ENCODE results near the gene TIMM44. TPM values are rescaled to one million over a fixed set of nuclear protein-coding genes. Genes with fewer than 3 reads are reported as not detected.
"Not testable (repeated sequence)": the region's sequence is repeated elsewhere in the genome, so short reads cannot be mapped to it uniquely, and the experiment has no call there.

Gene TIMM44
- total RNA-seq, 3 donors from 2014 or later: 55.5 to 80.4 (median 63.4) TPM

DNA sequence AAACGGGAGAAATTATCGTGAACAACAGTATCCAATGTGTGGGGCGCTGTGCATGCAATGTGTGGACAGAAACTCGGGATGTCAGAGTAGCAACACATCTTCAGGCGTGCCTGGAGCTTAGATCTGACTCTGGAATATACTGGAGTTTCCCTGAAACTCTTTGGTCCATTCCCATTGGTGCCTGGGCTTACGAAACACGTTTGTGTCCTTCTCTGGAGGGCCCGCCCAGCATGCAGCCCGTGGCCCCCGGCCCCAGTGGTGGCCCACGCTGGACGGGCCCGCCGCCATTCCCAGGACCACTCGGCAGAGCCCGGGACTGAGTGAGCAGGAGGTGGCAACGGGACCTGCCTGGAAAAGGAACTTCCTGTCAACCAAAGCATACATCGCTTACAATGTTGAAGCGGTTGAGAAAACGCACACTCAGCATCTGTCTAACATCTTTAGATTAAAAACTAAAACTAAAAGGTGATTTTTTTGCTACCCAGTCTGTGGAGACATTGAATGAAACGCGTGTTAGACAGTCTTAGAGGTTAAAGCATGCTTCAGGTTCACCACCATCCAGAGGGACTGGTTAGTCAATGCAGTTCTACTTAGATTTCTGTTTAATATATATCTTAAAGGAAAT, 19.3 kb upstream of the TIMM44 start:
- H3K9me3 ChIP-seq: no peaks in the 10 kb centered on the region
- DNase-seq: no peak
- no peak for TF ChIP-seq CTCF (IDR thresholded peaks at IDR 0.05)
- H3K4me1 ChIP-seq (ENCODE audit: low read depth): no peaks in the 10 kb centered on the region
- H3K36me3 ChIP-seq (ENCODE audit: low read depth): no peaks in the 10 kb centered on the region
- ATAC-seq: no peak
- H3K4me3 ChIP-seq: no peak overlapping the region
- intact Hi-C loops (cut with DNase I, micrococcal nuclease): no loop called here

DNA sequence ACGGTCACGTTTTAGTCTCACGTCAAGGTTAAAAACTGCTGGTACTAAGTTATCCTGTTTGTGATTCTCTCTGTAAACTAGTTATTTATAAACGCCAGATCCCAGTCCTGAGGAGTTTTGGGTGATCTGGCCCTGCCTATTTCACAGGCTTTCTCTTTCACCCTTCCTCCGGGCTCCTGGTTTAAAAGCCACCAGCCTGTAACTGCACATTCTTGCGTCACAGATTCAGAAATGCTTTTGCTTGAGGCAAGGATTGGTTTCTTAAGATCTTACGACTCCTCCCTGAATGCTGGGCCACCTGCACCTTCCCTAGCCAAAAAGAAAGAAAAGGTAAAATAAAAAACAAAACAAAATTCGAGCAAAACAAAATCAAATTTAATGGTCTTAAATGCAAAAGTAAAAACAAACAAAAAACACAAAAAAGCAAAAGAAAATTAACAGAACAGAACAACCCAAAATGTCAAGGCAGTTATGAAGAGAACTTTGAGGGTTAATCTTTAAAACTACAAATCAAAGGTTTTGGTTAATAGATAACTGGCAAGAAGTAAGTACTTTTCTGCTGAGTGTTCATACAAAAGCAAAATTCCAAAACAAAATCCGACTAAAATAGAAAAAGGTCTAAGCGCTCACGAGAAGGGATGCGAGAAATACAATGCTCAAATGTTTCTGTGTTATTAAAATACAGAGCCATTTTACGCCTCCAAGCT, 18.6 kb upstream of the TIMM44 start:
- Histone ChIP-seq H3K4me1 (ENCODE audit: low read depth) (no peaks in the 10 kb centered on the region), H3K36me3 (ENCODE audit: low read depth) (no peaks in the 10 kb centered on the region), H3K4me3 (no peak overlapping the region), H3K9me3 (no peaks in the 10 kb centered on the region)
- DNase-seq: no peak
- intact Hi-C loops (cut with DNase I, micrococcal nuclease): no loop called here
- TF ChIP-seq CTCF (IDR thresholded peaks at IDR 0.05): no peak
- ATAC-seq: no peak

DNA sequence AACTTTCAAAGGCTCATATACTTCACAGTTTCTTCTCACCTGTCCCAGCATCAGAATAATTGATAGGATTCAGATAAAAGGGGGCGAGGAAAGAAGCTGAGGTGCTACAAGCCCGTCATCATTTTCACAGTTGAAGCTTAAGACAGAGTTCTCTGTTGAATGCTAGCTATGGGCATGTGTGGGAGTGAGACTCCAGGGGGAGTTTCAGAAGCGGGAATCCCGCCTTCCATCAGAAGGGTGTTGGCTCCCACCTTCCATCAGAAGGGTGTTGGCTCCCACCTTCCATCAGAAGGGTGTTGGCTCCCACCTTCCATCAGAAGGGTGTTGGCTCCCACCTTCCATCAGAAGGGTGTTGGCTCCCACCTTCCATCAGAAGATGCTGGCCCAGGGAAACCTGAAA, 17.6 kb upstream of the TIMM44 start:
- H3K9me3 ChIP-seq; H3K36me3 ChIP-seq (ENCODE audit: low read depth); H3K4me3 ChIP-seq; DNase-seq; intact Hi-C loops (cut with DNase I, micrococcal nuclease); ATAC-seq; H3K4me1 ChIP-seq (ENCODE audit: low read depth): not testable (repeated sequence)

DNA sequence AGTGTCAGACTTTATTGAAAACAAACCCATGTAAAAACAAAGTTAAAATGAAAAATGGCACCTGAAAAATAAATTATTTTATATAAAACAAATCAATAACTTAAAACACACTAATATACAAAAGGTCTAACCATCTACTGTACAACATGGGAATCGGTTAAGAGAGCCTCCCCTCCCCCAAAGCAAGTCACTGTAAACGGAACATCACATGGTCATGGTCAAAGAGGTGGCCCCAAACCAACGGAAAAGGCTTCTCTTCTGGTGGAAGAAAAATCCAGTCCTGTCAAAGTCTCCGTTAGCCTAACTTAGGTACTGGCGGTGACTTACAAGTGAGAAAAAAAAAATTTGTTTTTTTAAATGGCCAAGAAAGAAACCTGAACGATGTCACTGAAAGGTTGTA, 15.7 kb upstream of the TIMM44 start:
- TF ChIP-seq CTCF (IDR thresholded peaks at IDR 0.05): no peak
- no peak for ATAC-seq
- Histone ChIP-seq H3K4me3 (no peak overlapping the region), H3K36me3 (ENCODE audit: low read depth) (no peaks in the 10 kb centered on the region), H3K9me3 (no peaks in the 10 kb centered on the region), H3K4me1 (ENCODE audit: low read depth) (no peaks in the 10 kb centered on the region)
- intact Hi-C loops (cut with DNase I, micrococcal nuclease): no loop called here
- DNase-seq: no peak

- intact Hi-C loops (cut with DNase I, micrococcal nuclease): no loop called here
- ATAC-seq: no peak
These were observed 12.2 kb upstream of the TIMM44 start for GRCh38 chr19:7955696-7956095.

More at GRCh38 chr19:7955696-7956095, 12.2 kb upstream of the TIMM44 start:
- H3K4me3 ChIP-seq: no peak overlapping the region
- H3K9me3 ChIP-seq: no peaks in the 10 kb centered on the region
- H3K4me1 ChIP-seq (ENCODE audit: low read depth): no peaks in the 10 kb centered on the region
- TF ChIP-seq CTCF (IDR thresholded peaks at IDR 0.05): no peak
- no peak for DNase-seq
- no peaks in the 10 kb centered on the region for H3K36me3 ChIP-seq (ENCODE audit: low read depth)

Measured in mucosa of descending colon (tissue), 3 donors.